Right lobe of liver (tissue), 6 donors: ENCODE results near the gene DDC. TPM values are rescaled to one million over a fixed set of nuclear protein-coding genes. Genes with fewer than 3 reads are reported as not detected.
"Not testable (repeated sequence)": the region's sequence is repeated elsewhere in the genome, so short reads cannot be mapped to it uniquely, and the experiment has no call there.

Source experiments
- ATAC-seq, 4 donors: fragments of 200-7000 bp; cut with Tn5 transposase; one replicate each; pipeline ENCODE4 v1.9.1; 2020; ENCODE audit warnings: mild to moderate bottlenecking in 4 of 4, moderate library complexity in 4 of 4
- DNase-seq, 3 donors: peaks; one replicate each; pipeline ENCODE4 v3.0.0-alpha.2; 2020
- H3K27ac ChIP-seq, 3 donors: fragments of 200-600 bp; one replicate each; pipeline ENCODE4 v1.8.0; 2022
- H3K27me3 ChIP-seq, 2 donors: fragments of 200-600 bp; one replicate each; pipeline ENCODE4 v1.8.0; 2022
- H3K36me3 ChIP-seq, 4 donors: fragments of 200-600 bp; sonication (generic) in 1 of 4; one replicate each; pipeline versions ENCODE4 v1.5.1 to v1.8.0; 2017 to 2022; ENCODE audit warnings: control low read depth in 1 of 4
- H3K4me1 ChIP-seq, 4 donors: fragments of 200-600 bp; sonication (generic) in 1 of 4; one replicate each; pipeline versions ENCODE4 v1.5.1 to v1.8.0; 2017 to 2022; ENCODE audit warnings: control low read depth in 1 of 4
- H3K4me3 ChIP-seq, 3 donors: fragments of 200-600 bp; one replicate each; pipeline ENCODE4 v1.8.0; 2022
- H3K9me3 ChIP-seq, 4 donors: fragments of 200-600 bp; sonication (generic) in 1 of 4; one replicate each; pipeline versions ENCODE4 v1.5.1 to v1.8.0; 2017 to 2022; ENCODE audit warnings: control low read depth in 1 of 4
- CTCF ChIP-seq, 4 donors: fragments of 200-600 bp in 3 of 4; fragments of 450-650 bp in 1 of 4; IDR thresholded peaks; one replicate each; pipeline versions ENCODE4 v1.5.1 to v1.8.0; 2016 to 2022; ENCODE audit warnings: antibody characterized with exemption in 4 of 4, mild to moderate bottlenecking in 2 of 4
- POLR2A ChIP-seq: fragments of 450-650 bp; IDR thresholded peaks from one replicate; pipeline ENCODE4 v1.6.1; 2017; ENCODE audit warnings: antibody characterized with exemption, mild to moderate bottlenecking
- WGBS: methylation state at CpG from one replicate; pipeline ENCODE4 v1.1.6; 2018; ENCODE audit warnings: low coverage, low lambda C conversion rate; ENCODE audit not compliant: insufficient coverage; ENCODE audit errors: missing lambda C conversion rate; 5-methylcytosine and 5-hydroxymethylcytosine counted together
- intact Hi-C, 2 donors: fragments of 100-400 bp; cut with DNase I; formaldehyde crosslinking; loops; one replicate each; pipeline versions ENCODE4 v1.11.2 to v1.14.1; 2022
- total RNA-seq, 6 experiments: library from RNA; depleted of rRNA in 2 of 6; stranded (reverse); fragments of >200 nt in 2 of 6; fragmentation: NEBNext Ultra II Directional in 3 of 6; extraction: Animal tissue kit (Norgen Biotek cat#: 25700) in 3 of 6; gene quantifications; one replicate each; pipeline versions ENCODE4 v1.1.0 to v1.2.4, GENCODE V29; 2016 to 2023
- donor health status: DM: no; HTN: yes; CAD: no.
- donor health status: DM: no; HTN: no; CAD: no.
- donor health status: DM: no; HTN: no; CAD: no.
- donor health status: DM: no; HTN: yes; CAD: no.
- donor health status: DM: no; HTN: yes; CAD: no.

The DDC gene
- total RNA-seq, 6 experiments from 2014 or later, result 37.9 to 75.7 (median 45.2) TPM

- Histone ChIP-seq H3K36me3 (peaks cover 0 to 2% (median 0%) of the 10 kb centered on the region in 4 donors), H3K4me1 (no peaks in the 10 kb centered on the region), H3K4me3 (no peak overlapping the region), H3K27me3 (no peaks in the 10 kb centered on the region), H3K9me3 (no peaks in the 10 kb centered on the region), H3K27ac (no peak overlapping the region)
- 82% methylated on average over 4 of the region's 4 CpGs for WGBS
- no peak for ATAC-seq
- no peak for DNase-seq
- TF ChIP-seq CTCF (IDR thresholded peaks at IDR 0.05), result no peak
- TF ChIP-seq POLR2A, result no peak
- intact Hi-C loops, result loop anchor here in 1 of 2 donors (10.0 kb wide), 1 partner anchor 902 kb away; no protein-coding TSS in a partner anchor
These were observed 102.8 kb downstream of the DDC start for GRCh38 chr7:50462361-50462760.

GRCh38 chr7:50461695-50462094 lies 103.5 kb downstream of the DDC start:
- 100% methylated on average over 1 of the region's 1 CpG for WGBS
- no peaks in the 10 kb centered on the region for H3K27me3 ChIP-seq
- no peak for ATAC-seq
- H3K27ac ChIP-seq, result no peak overlapping the region
- H3K9me3 ChIP-seq, result no peaks in the 10 kb centered on the region
- no peak overlapping the region for H3K4me3 ChIP-seq
- TF ChIP-seq CTCF (IDR thresholded peaks at IDR 0.05) (no peak), POLR2A (no peak)
- no peak for DNase-seq
- intact Hi-C loops, result loop anchor here in 1 of 2 donors (10.0 kb wide), 1 partner anchor 903 kb away; no protein-coding TSS in a partner anchor
- H3K36me3 ChIP-seq, result peaks cover 0 to 2% (median 0%) of the 10 kb centered on the region in 4 donors
- peaks cover 0 to 4% (median 2%) of the 10 kb centered on the region in 4 donors for H3K4me1 ChIP-seq

- H3K9me3 ChIP-seq, H3K27ac ChIP-seq, H3K27me3 ChIP-seq, ATAC-seq, H3K4me3 ChIP-seq, H3K36me3 ChIP-seq, H3K4me1 ChIP-seq, intact Hi-C loops, DNase-seq: not testable (repeated sequence)
- no CpG with 5 or more reads among the region's 27 CpGs for WGBS
These were observed 106.0 kb downstream of the DDC start for GRCh38 chr7:50459183-50459582.

- 92% methylated on average over 4 of the region's 4 CpGs for WGBS
- intact Hi-C loops, H3K36me3 ChIP-seq, H3K9me3 ChIP-seq, H3K4me1 ChIP-seq, DNase-seq, H3K27ac ChIP-seq, H3K27me3 ChIP-seq, ATAC-seq, H3K4me3 ChIP-seq: not testable (repeated sequence)
These were observed 106.6 kb downstream of the DDC start for GRCh38 chr7:50458651-50459050.

GRCh38 chr7:50456371-50457123 lies 108.7 kb downstream of the DDC start:
- no peak for TF ChIP-seq POLR2A
- no peak for TF ChIP-seq CTCF (IDR thresholded peaks at IDR 0.05)

More at GRCh38 chr7:50456371-50457123, 108.7 kb downstream of the DDC start:
- H3K36me3 ChIP-seq, result peaks cover 0 to 2% (median 0%) of the 10 kb centered on the region in 4 donors
- no peak for DNase-seq
- peak; percentile 96 to 98 (median 97) for ATAC-seq
- no peak overlapping the region for H3K4me3 ChIP-seq
- no peaks in the 10 kb centered on the region for H3K9me3 ChIP-seq
- peak overlapping the region; percentile 18 to 60 (median 57) for H3K27ac ChIP-seq
- 40% methylated on average over 3 of the region's 3 CpGs for WGBS
- H3K27me3 ChIP-seq, result no peaks in the 10 kb centered on the region
- intact Hi-C loops, result no loop called here
- peaks cover 0 to 10% (median 3%) of the 10 kb centered on the region in 4 donors for H3K4me1 ChIP-seq
